ENCODE measurements around the gene FBLN1. TPM values are rescaled to one million over a fixed set of nuclear protein-coding genes. Genes with fewer than 3 reads are reported as not detected.

The FBLN1 gene
- total RNA-seq, 1 experiment from 2014 or later = 23.4 TPM

GRCh38 chr22:45493286-45493771, 9.4 kb upstream of the FBLN1 start:
- ATAC-seq = no peak
- no peaks in the 10 kb centered on the region for H3K36me3 ChIP-seq (ENCODE audit: control insufficient read depth in 1 of 2, insufficient read depth in 2 of 2, low read length in 2 of 2)
- no peaks in the 10 kb centered on the region for H3K79me2 ChIP-seq (ENCODE audit: insufficient read depth, low read length)
- H3K9me3 ChIP-seq (ENCODE audit: control insufficient read depth in 1 of 2, insufficient read depth in 1 of 2, low read depth in 1 of 2, low read length in 2 of 2) = peaks cover 0 to 2% of the 10 kb centered on the region in 2 experiments; a peak in 1 of 4 replicates
- DNase-seq (ENCODE audit: low read depth, low spot score) = no peak
- TF ChIP-seq CBX3 (IDR thresholded peaks at IDR 0.05; ENCODE audit: low read depth) = no peak
- TF ChIP-seq RAD21 (IDR thresholded peaks at IDR 0.05; ENCODE audit: low read depth) = no peak
- no peak for TF ChIP-seq ZFX (IDR thresholded peaks at IDR 0.05)
- no peak for TF ChIP-seq YY1 (IDR thresholded peaks at IDR 0.05; ENCODE audit: extremely low read depth, insufficient replicate concordance, low read depth, low read length)
- no peak for TF ChIP-seq EGR1 (IDR thresholded peaks at IDR 0.05; ENCODE audit: low read depth)
- no peak for TF ChIP-seq ZBTB33 (IDR thresholded peaks at IDR 0.05; ENCODE audit: extremely low read depth, insufficient replicate concordance, low read length)
- TF ChIP-seq REST (IDR thresholded peaks at IDR 0.05; ENCODE audit: low read depth) = no peak
- TF ChIP-seq SP1 (IDR thresholded peaks at IDR 0.05; ENCODE audit: low read depth) = no peak
- TF ChIP-seq FOSL1 (IDR thresholded peaks at IDR 0.05; ENCODE audit: low read depth) = no peak
- no peak for TF ChIP-seq JUND (IDR thresholded peaks at IDR 0.05)
- TF ChIP-seq EZH2phosphoT487 (IDR thresholded peaks at IDR 0.05; ENCODE audit: borderline replicate concordance) = no peak
- no peak for TF ChIP-seq EZH2 (IDR thresholded peaks at IDR 0.05)
- TF ChIP-seq MAX (IDR thresholded peaks at IDR 0.05) = no peak
- TF ChIP-seq ZNF274 (IDR thresholded peaks at IDR 0.05; ENCODE audit: low read depth, low read length) = no peak
- no peak for TF ChIP-seq CEBPB (IDR thresholded peaks at IDR 0.05; ENCODE audit: low read depth)
- TF ChIP-seq CTCF (IDR thresholded peaks at IDR 0.05 in 2 of 3, conservative IDR thresholded peaks at IDR 0.05 in 1 of 3; ENCODE audit: borderline replicate concordance in 1 of 3, insufficient read depth in 1 of 3, low read depth in 2 of 3, low read length in 2 of 3) = no peak
- no peak for TF ChIP-seq ELF1 (IDR thresholded peaks at IDR 0.05; ENCODE audit: borderline replicate concordance, low read depth)
- no peak for TF ChIP-seq SRF (IDR thresholded peaks at IDR 0.05; ENCODE audit: low read depth)
- H3K4me1 ChIP-seq (ENCODE audit: control insufficient read depth in 1 of 2, insufficient read depth in 2 of 2, low read length in 2 of 2) = peaks cover 5 to 11% of the 10 kb centered on the region in 2 experiments; a peak in 3 of 4 replicates
- no peak overlapping the region for H2AFZ ChIP-seq (ENCODE audit: low read depth, low read length, poor library complexity, severe bottlenecking)
- H3K9me2 ChIP-seq (ENCODE audit: insufficient read depth) = no peaks in the 10 kb centered on the region
- H3K27me3 ChIP-seq (ENCODE audit: insufficient read depth, low read length) = no peaks in the 10 kb centered on the region
- no peaks in the 10 kb centered on the region for H4K20me1 ChIP-seq (ENCODE audit: insufficient read depth)
- CTCF ChIA-PET = no interaction called here
- no peak overlapping the region for H3K9ac ChIP-seq (ENCODE audit: low read length)
- H3K4me2 ChIP-seq (ENCODE audit: low read length) = no peak overlapping the region
- intact Hi-C loops (cut with micrococcal nuclease) = no loop called here
- RAD21 ChIA-PET (ENCODE audit: low non-redundant PET in 1 of 2, low total read pairs in 2 of 2, uncharacterized antibody in 2 of 2, unreplicated experiment in 2 of 2) = no interaction called here
- no peak overlapping the region for H3K27ac ChIP-seq (ENCODE audit: low read depth, low read length)
- H3K4me3 ChIP-seq (replicated peaks in 1 of 2; ENCODE audit: low read depth in 1 of 2, low read length in 2 of 2) = no peak overlapping the region
- POLR2A ChIA-PET = no interaction called here
- no TSS peak for BruUV-seq (replicated peaks)

Measured in HCT116 (cell line).